Measurements from ENCODE around the gene PPP1R8. TPM values are rescaled to one million over a fixed set of nuclear protein-coding genes. Genes with fewer than 3 reads are reported as not detected.

The PPP1R8 gene
- total RNA-seq, 3 donors from 2014 or later (not counting 1 experiment from before 2014, with no cell fraction given) = 25.6 to 36.4 (median 28.0) TPM

GRCh38 chr1:27831568-27832410 is 1.2 kb downstream of the PPP1R8 start:
- Histone ChIP-seq H3K36me3 (ENCODE audit: control insufficient read depth, insufficient read depth, low read length) (peaks cover 21% of the 10 kb centered on the region), H3K4me3 (ENCODE audit: low read length) (peak overlapping the region; percentile 66), H3K4me1 (ENCODE audit: control insufficient read depth, insufficient read depth, low read length) (peaks cover 11% of the 10 kb centered on the region), H3K27ac (ENCODE audit: low read length) (no peak overlapping the region), H3K9me3 (ENCODE audit: control insufficient read depth, insufficient read depth, low read length) (no peaks in the 10 kb centered on the region), H3K27me3 (ENCODE audit: control insufficient read depth, insufficient read depth, low read length) (no peaks in the 10 kb centered on the region)
- DNase-seq = no peak
- H3K36me3 Mint-ChIP-seq = no peaks in the 10 kb centered on the region
- intact Hi-C loops (cut with micrococcal nuclease) = no loop called here
- peak overlapping the region; percentile 88 to 95 for H3K27ac Mint-ChIP-seq
- H3K9me3 Mint-ChIP-seq = no peaks in the 10 kb centered on the region
- no peak for ATAC-seq
- H3K27me3 Mint-ChIP-seq (ENCODE audit: low read depth in 2 of 2) = no peaks in the 10 kb centered on the region
- 57% methylated on average over 10 of the region's 10 CpGs for WGBS (ENCODE audit: insufficient coverage)
- H3K4me1 Mint-ChIP-seq = peaks cover 22 to 32% of the 10 kb centered on the region in 2 donors
- peak overlapping the region; percentile 94 for H3K4me3 Mint-ChIP-seq
- no peak for TF ChIP-seq CTCF (IDR thresholded peaks at IDR 0.05)

GRCh38 chr1:27832762-27833161 is 2.2 kb downstream of the PPP1R8 start:
- H3K9me3 Mint-ChIP-seq = no peaks in the 10 kb centered on the region
- H3K36me3 ChIP-seq (ENCODE audit: control insufficient read depth, insufficient read depth, low read length) = peaks cover 22% of the 10 kb centered on the region
- intact Hi-C loops (cut with micrococcal nuclease) = no loop called here
- H3K27me3 ChIP-seq (ENCODE audit: control insufficient read depth, insufficient read depth, low read length) = no peaks in the 10 kb centered on the region
- peaks cover 22 to 32% of the 10 kb centered on the region in 2 donors for H3K4me1 Mint-ChIP-seq
- H3K4me3 ChIP-seq (ENCODE audit: low read length) = no peak overlapping the region
- ATAC-seq (no peak), DNase-seq (no peak)
- H3K4me1 ChIP-seq (ENCODE audit: control insufficient read depth, insufficient read depth, low read length) = peaks cover 11% of the 10 kb centered on the region
- H3K27ac Mint-ChIP-seq = peak overlapping the region in 1 of 2 donors; percentile 88
- TF ChIP-seq CTCF (IDR thresholded peaks at IDR 0.05) = no peak
- H3K4me3 Mint-ChIP-seq = no peak overlapping the region
- H3K36me3 Mint-ChIP-seq = no peaks in the 10 kb centered on the region
- H3K27me3 Mint-ChIP-seq (ENCODE audit: low read depth in 2 of 2) = no peaks in the 10 kb centered on the region
- WGBS (ENCODE audit: insufficient coverage) = no CpG with 5 or more reads among the region's 2 CpGs
- no peak overlapping the region for H3K27ac ChIP-seq (ENCODE audit: low read length)
- H3K9me3 ChIP-seq (ENCODE audit: control insufficient read depth, insufficient read depth, low read length) = no peaks in the 10 kb centered on the region

GRCh38 chr1:27833470-27833869 is 2.9 kb downstream of the PPP1R8 start:
- Mint-ChIP-seq H3K27me3 (ENCODE audit: low read depth in 2 of 2) (no peaks in the 10 kb centered on the region), H3K4me3 (no peak overlapping the region), H3K27ac (no peak overlapping the region), H3K36me3 (no peaks in the 10 kb centered on the region), H3K9me3 (no peaks in the 10 kb centered on the region), H3K4me1 (peaks cover 22 to 32% of the 10 kb centered on the region in 2 donors)
- WGBS (ENCODE audit: insufficient coverage) = 94% methylated on average over 2 of the region's 3 CpGs
- no peak for DNase-seq
- H3K27me3 ChIP-seq (ENCODE audit: control insufficient read depth, insufficient read depth, low read length) = no peaks in the 10 kb centered on the region
- no peak overlapping the region for H3K27ac ChIP-seq (ENCODE audit: low read length)
- H3K9me3 ChIP-seq (ENCODE audit: control insufficient read depth, insufficient read depth, low read length) = no peaks in the 10 kb centered on the region
- intact Hi-C loops (cut with micrococcal nuclease) = no loop called here
- H3K36me3 ChIP-seq (ENCODE audit: control insufficient read depth, insufficient read depth, low read length) = peaks cover 22% of the 10 kb centered on the region
- ATAC-seq = no peak
- peaks cover 11% of the 10 kb centered on the region for H3K4me1 ChIP-seq (ENCODE audit: control insufficient read depth, insufficient read depth, low read length)
- no peak for TF ChIP-seq CTCF (IDR thresholded peaks at IDR 0.05)
- H3K4me3 ChIP-seq (ENCODE audit: low read length) = no peak overlapping the region
